GM10266 (cell line): ENCODE measurements around the gene CNN3.

Experiments used
- DNase-seq: peaks from one replicate; pipeline ENCODE4 v3.0.0; 2012; ENCODE audit errors: extremely low spot score
- CTCF ChIP-seq: IDR thresholded peaks from 2 replicates; pipeline ENCODE4 v1.5.1; 2012; ENCODE audit warnings: mild to moderate bottlenecking, low read depth; ENCODE audit not compliant: control insufficient read depth, insufficient read depth; ENCODE audit errors: missing control alignments

The CNN3 gene

GRCh38 chr1:94908190-94908589 lies 18.7 kb downstream of the CNN3 start:
- no peak for DNase-seq
- TF ChIP-seq CTCF, result no peak

GRCh38 chr1:94907136-94907535 lies 19.8 kb downstream of the CNN3 start:
- DNase-seq, result no peak
- TF ChIP-seq CTCF, result no peak

- TF ChIP-seq CTCF, result no peak
- DNase-seq, result no peak
Observed at GRCh38 chr1:94906382-94906781, 20.5 kb downstream of the CNN3 start.

GRCh38 chr1:94905207-94905606 lies 21.7 kb downstream of the CNN3 start:
- DNase-seq, result no peak
- TF ChIP-seq CTCF, result no peak

GRCh38 chr1:94903280-94904009 lies 23.5 kb downstream of the CNN3 start:
- no peak for DNase-seq
- TF ChIP-seq CTCF, result no peak

- no peak for DNase-seq
- no peak for TF ChIP-seq CTCF
Observed at GRCh38 chr1:94901841-94902240, 25.1 kb downstream of the CNN3 start.

GRCh38 chr1:94899756-94900155 lies 27.2 kb downstream of the CNN3 start:
- DNase-seq, result no peak
- TF ChIP-seq CTCF, result no peak
